Brain microvascular endothelial cell (primary cell): ENCODE data around the gene TNFAIP8L3.

ENCODE experiments used
- DNase-seq: peaks from one replicate; pipeline ENCODE4 v3.0.0-alpha.2; 2020
- H3K27ac ChIP-seq: fragments of 250-450 bp; sonication (Bioruptor Pico); 2 replicates; pipeline ENCODE4 v1.5.1; 2020; ENCODE audit warnings: mild to moderate bottlenecking, moderate library complexity
- H3K27me3 ChIP-seq: fragments of 250-450 bp; sonication (Bioruptor Pico); replicated peaks from 2 replicates; pipeline ENCODE4 v1.5.1; 2020; ENCODE audit warnings: mild to moderate bottlenecking
- H3K36me3 ChIP-seq: fragments of 250-450 bp; sonication (Bioruptor Pico); replicated peaks from 2 replicates; pipeline ENCODE4 v1.5.1; 2020; ENCODE audit warnings: mild to moderate bottlenecking
- H3K4me3 ChIP-seq: 2 replicates; pipeline ENCODE4 v1.5.1; 2011; ENCODE audit warnings: low read depth, mild to moderate bottlenecking, control low read depth, low read length, moderate library complexity
- CTCF ChIP-seq: IDR thresholded peaks from 2 replicates; pipeline ENCODE4 v1.5.1; 2011; ENCODE audit warnings: low read depth, mild to moderate bottlenecking, moderate library complexity, low read length, control low read depth, inconsistent platforms; ENCODE audit errors: missing control alignments
- in situ Hi-C: cut with HindIII; loops from 2 replicates; pipeline ENCODE4 v1.10.0; 2017; ENCODE audit warnings: low sequenced_read_pairs, low pct_ligation_motif_present

The TNFAIP8L3 gene

DNA sequence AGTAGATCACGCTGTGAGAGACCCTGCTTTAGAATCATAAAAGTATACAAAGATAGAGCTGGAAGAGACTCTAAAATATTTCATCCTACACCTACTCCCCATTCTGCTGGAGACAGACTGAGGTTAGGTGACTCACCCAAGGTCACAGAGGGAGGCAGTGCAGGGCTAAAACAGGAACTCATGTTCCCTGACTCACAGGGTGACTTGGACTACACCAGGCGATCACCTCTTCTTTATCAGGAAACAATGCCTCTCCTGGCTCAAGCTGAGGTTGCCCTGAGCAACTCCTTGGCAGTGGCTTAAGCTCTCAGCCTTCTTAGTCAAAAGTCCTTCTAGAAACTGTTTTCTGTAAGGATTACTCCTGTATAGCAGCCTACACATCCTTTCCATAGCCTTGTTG is 26.4 kb upstream of the TNFAIP8L3 start:
- Histone ChIP-seq H3K36me3 (no peaks in the 10 kb centered on the region), H3K4me3 (no peak overlapping the region), H3K27ac (peak overlapping the region; percentile 86), H3K27me3 (no peaks in the 10 kb centered on the region)
- TF ChIP-seq CTCF = no peak
- peak; percentile 97 for DNase-seq
- in situ Hi-C loops = no loop called here

DNA sequence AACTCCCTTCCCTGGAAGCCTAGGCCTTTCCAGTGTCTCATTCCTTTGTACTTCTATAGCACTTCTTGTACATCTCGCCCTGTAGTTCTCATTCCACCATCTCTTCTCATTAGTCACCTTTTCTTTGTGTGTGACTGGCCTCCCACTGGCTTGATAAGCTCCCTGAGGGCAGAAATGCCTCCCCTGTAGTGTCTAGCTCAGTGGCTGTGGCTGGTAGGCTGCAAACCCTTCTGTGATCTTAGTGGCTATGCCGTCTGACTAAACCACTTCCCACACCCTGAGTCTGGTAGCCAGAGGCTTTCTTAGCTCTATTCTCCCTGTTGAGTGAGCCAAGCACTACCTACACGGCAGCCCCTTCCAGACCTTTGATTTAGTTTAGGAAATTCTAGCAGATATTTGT is 24.4 kb upstream of the TNFAIP8L3 start:
- H3K27me3 ChIP-seq = no peaks in the 10 kb centered on the region
- no peaks in the 10 kb centered on the region for H3K36me3 ChIP-seq
- no peak overlapping the region for H3K4me3 ChIP-seq
- H3K27ac ChIP-seq = no peak overlapping the region
- peak; percentile 12 for DNase-seq
- TF ChIP-seq CTCF = no peak
- in situ Hi-C loops = no loop called here

DNA sequence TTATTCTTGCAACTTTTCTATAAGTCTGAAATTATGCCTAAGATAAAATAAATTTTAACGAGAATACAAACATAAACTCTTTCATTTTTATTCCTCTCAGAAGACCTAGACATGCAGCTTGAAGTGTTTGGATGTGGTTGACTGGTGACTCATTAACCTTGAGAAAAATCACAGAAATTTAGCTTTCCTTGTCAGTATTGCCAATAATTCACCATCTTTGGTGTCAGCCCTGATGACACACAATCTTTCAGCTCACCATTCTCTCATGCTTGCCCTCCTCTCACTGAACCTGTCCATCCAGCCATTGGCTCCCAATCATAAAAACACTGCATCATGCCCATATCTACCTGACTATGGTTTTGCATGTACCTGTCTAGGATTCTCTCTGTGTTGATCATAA is 22.6 kb upstream of the TNFAIP8L3 start:
- no peak overlapping the region for H3K27ac ChIP-seq
- H3K36me3 ChIP-seq = no peaks in the 10 kb centered on the region
- in situ Hi-C loops = no loop called here
- DNase-seq = peak; percentile 40
- H3K4me3 ChIP-seq = no peak overlapping the region
- H3K27me3 ChIP-seq = no peaks in the 10 kb centered on the region
- TF ChIP-seq CTCF = no peak

DNA sequence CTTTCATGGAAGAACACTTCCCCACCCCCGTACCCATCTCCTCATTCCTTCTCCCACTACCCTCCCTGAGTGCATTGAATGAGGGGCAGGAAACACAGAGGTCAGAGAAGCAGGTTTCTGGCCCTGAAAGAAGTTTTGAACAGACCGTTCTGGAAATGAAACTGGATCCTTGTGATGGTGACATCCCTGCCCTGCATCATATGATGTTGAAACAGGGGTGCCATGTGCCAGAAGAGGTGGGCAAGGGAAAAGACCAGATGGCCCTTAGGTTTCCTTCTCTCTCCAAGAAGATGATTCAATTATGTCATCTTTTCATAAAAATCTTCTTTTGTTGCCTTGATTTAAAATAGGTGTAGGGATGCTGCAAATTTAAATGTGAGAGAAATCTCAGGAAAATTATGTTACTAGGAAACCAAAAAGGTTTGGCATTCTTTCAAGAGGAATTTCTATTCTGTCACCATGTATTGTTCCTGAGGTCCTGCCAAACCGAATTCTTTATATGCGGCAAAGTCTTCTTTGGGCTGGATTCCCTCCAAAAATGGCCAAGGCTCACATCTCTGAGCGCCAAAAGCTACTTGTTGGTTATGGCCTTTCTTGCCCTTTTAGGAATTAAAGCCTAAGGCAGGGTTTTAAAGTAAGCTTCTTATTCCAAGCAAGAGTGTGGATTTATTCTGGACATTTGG is 19.9 kb upstream of the TNFAIP8L3 start:
- no peak overlapping the region for H3K27ac ChIP-seq
- H3K4me3 ChIP-seq = no peak overlapping the region
- no peak for TF ChIP-seq CTCF
- in situ Hi-C loops = no loop called here
- H3K36me3 ChIP-seq = no peaks in the 10 kb centered on the region
- no peaks in the 10 kb centered on the region for H3K27me3 ChIP-seq
- no peak for DNase-seq

DNA sequence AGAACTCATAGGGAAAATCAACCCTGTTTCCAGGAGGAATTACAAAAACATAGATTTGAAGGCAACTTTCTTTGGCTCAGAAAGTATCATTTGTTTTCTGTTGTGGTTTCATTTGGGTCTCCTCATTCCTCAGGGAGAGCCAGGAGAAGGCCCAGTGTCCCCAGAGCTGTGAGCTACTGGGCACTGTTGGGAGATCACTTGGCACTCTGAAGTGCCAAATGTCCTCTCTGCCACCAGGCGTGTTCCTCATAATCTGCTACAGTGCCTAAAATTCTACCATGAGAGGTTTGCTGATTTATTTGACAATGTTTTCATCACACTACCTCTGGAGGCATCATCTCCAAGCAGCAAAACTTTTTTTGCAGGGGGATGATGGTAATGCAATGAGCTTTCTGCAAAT is 17.4 kb upstream of the TNFAIP8L3 start:
- no peak overlapping the region for H3K27ac ChIP-seq
- in situ Hi-C loops = no loop called here
- H3K27me3 ChIP-seq = no peaks in the 10 kb centered on the region
- DNase-seq = no peak
- no peak for TF ChIP-seq CTCF
- no peaks in the 10 kb centered on the region for H3K36me3 ChIP-seq
- no peak overlapping the region for H3K4me3 ChIP-seq

GRCh38 chr15:51111061-51111460 is 16.4 kb upstream of the TNFAIP8L3 start:
- DNase-seq = no peak
- Histone ChIP-seq H3K27ac (no peak overlapping the region), H3K36me3 (no peaks in the 10 kb centered on the region), H3K4me3 (no peak overlapping the region), H3K27me3 (no peaks in the 10 kb centered on the region)
- TF ChIP-seq CTCF = no peak
- in situ Hi-C loops = no loop called here
